HG02759 (cell line): ENCODE measurements around the gene NUCB2.

Experiments
- ATAC-seq: cut with Tn5 transposase; IDR thresholded peaks from one replicate; pipeline ENCODE4 v1.9.1; 2021; ENCODE audit warnings: mild to moderate bottlenecking, moderate library complexity; ENCODE audit not compliant: unreplicated experiment

Gene NUCB2

GRCh38 chr11:17328871-17329494 is 52.4 kb downstream of the NUCB2 start:
- no peak for ATAC-seq

- ATAC-seq = no peak
Observed at GRCh38 chr11:17331669-17332068, 55.1 kb downstream of the NUCB2 start.

GRCh38 chr11:17333799-17334586 is 57.5 kb downstream of the NUCB2 start:
- no peak for ATAC-seq

GRCh38 chr11:17343257-17343656 is 66.7 kb downstream of the NUCB2 start:
- ATAC-seq = no peak

GRCh38 chr11:17343907-17344306 is 67.4 kb downstream of the NUCB2 start:
- no peak for ATAC-seq

- ATAC-seq = no peak
Observed at GRCh38 chr11:17347676-17348075, 71.1 kb downstream of the NUCB2 start.

- no peak for ATAC-seq
Observed at GRCh38 chr11:17350455-17351171, 74.1 kb downstream of the NUCB2 start.

GRCh38 chr11:17351172-17351509 is 74.6 kb downstream of the NUCB2 start:
- ATAC-seq = no peak

GRCh38 chr11:17351510-17352176 is 75.1 kb downstream of the NUCB2 start, which contains the start of gene NCR3LG1:
Gene NCR3LG1 (plus strand): TSS chr11:17351800. CDS start chr11:17351970, 170 bp downstream.
- peak; percentile 34 for ATAC-seq

- peak; percentile 38 for ATAC-seq
Observed at GRCh38 chr11:17352950-17353820, 76.6 kb downstream of the NUCB2 start.

GRCh38 chr11:17353821-17354600 is 77.5 kb downstream of the NUCB2 start:
- no peak for ATAC-seq

- peak; percentile 42 for ATAC-seq
Observed at GRCh38 chr11:17354601-17354991, 78.1 kb downstream of the NUCB2 start.

- ATAC-seq = no peak
Observed at GRCh38 chr11:17366495-17366894, 90.0 kb downstream of the NUCB2 start.

GRCh38 chr11:17368551-17368950 is 92.0 kb downstream of the NUCB2 start:
- no peak for ATAC-seq

GRCh38 chr11:17369094-17369493 is 92.6 kb downstream of the NUCB2 start:
- ATAC-seq = no peak

GRCh38 chr11:17369684-17370243 is 93.2 kb downstream of the NUCB2 start:
- no peak for ATAC-seq

GRCh38 chr11:17371614-17372013 is 95.1 kb downstream of the NUCB2 start:
- no peak for ATAC-seq

- ATAC-seq = no peak
Observed at GRCh38 chr11:17375547-17375946, 99.0 kb downstream of the NUCB2 start.

GRCh38 chr11:17376493-17376892 is 100.0 kb downstream of the NUCB2 start:
- ATAC-seq = no peak
